Measurements from ENCODE around the gene CSTF3.
"Not testable (repeated sequence)": the region's sequence is repeated elsewhere in the genome, so short reads cannot be mapped to it uniquely, and the experiment has no call there.

The CSTF3 gene

GRCh38 chr11:33062137-33062536 lies 99.1 kb downstream of the CSTF3 start:
- Histone ChIP-seq H3K9me3 (ENCODE audit: control insufficient read depth, low read length) (no peaks in the 10 kb centered on the region), H3K27ac (ENCODE audit: insufficient read depth, low read depth, low read length, poor library complexity, severe bottlenecking) (no peak overlapping the region), H3K4me1 (ENCODE audit: control insufficient read depth, insufficient read depth, low read length) (no peaks in the 10 kb centered on the region), H3K27me3 (ENCODE audit: control insufficient read depth, insufficient read depth, low read length, poor library complexity, severe bottlenecking) (no peaks in the 10 kb centered on the region), H3K36me3 (ENCODE audit: control insufficient read depth, insufficient read depth, low read length) (peaks cover 22% of the 10 kb centered on the region), H3K4me3 (ENCODE audit: insufficient read depth, low read depth, low read length) (no peak overlapping the region)
- WGBS, 2 experiments: 86 to 94% methylated on average over 5 of the region's 5 CpGs

- 96% methylated on average over 3 of the region's 3 CpGs for WGBS, 2 experiments
- no peaks in the 10 kb centered on the region for H3K27me3 ChIP-seq (ENCODE audit: control insufficient read depth, insufficient read depth, low read length, poor library complexity, severe bottlenecking)
- no peak overlapping the region for H3K4me3 ChIP-seq (ENCODE audit: insufficient read depth, low read depth, low read length)
- peaks cover 22% of the 10 kb centered on the region for H3K36me3 ChIP-seq (ENCODE audit: control insufficient read depth, insufficient read depth, low read length)
- H3K9me3 ChIP-seq (ENCODE audit: control insufficient read depth, low read length): no peaks in the 10 kb centered on the region
- no peak overlapping the region for H3K27ac ChIP-seq (ENCODE audit: insufficient read depth, low read depth, low read length, poor library complexity, severe bottlenecking)
- H3K4me1 ChIP-seq (ENCODE audit: control insufficient read depth, insufficient read depth, low read length): no peaks in the 10 kb centered on the region
Measured at GRCh38 chr11:33060271-33060670, 101.0 kb downstream of the CSTF3 start.

DNA sequence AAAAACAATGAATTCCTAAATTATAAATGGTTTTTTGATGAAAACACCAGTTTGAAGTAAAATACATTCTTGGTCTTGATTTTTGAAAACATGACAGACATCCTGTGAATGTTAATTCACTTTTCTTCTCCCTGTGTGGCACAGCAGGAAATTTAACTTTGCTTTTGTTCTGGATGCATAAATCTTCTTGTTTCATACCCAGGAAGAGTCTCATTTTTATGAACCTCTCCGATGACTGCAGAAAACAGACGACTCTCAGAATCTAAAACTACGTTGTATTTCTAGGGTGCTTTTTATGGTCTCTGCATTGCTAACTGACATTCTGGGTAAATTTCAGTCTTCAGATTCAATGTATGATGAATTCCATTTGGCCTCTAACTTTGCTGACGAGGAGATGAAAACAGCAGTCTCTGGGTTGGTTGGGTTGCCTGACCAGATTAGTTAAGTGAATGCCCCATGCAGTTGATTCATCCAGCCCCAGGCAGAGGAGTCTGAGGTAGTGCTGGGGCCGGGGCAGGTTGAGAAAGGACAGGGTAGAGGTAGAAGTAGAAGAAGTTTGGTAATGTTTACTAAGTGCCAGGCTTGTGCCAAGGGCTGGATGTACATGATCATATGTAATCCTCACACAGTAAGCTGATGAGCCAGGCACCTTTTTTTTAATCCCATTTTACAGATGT lies 101.8 kb downstream of the CSTF3 start:
- H3K27ac ChIP-seq (ENCODE audit: insufficient read depth, low read depth, low read length, poor library complexity, severe bottlenecking): no peak overlapping the region
- H3K36me3 ChIP-seq (ENCODE audit: control insufficient read depth, insufficient read depth, low read length): peaks cover 22% of the 10 kb centered on the region
- no peak overlapping the region for H3K4me3 ChIP-seq (ENCODE audit: insufficient read depth, low read depth, low read length)
- WGBS, 2 experiments: 95% methylated on average over 5 of the region's 5 CpGs
- no peaks in the 10 kb centered on the region for H3K9me3 ChIP-seq (ENCODE audit: control insufficient read depth, low read length)
- no peaks in the 10 kb centered on the region for H3K27me3 ChIP-seq (ENCODE audit: control insufficient read depth, insufficient read depth, low read length, poor library complexity, severe bottlenecking)
- H3K4me1 ChIP-seq (ENCODE audit: control insufficient read depth, insufficient read depth, low read length): no peaks in the 10 kb centered on the region

DNA sequence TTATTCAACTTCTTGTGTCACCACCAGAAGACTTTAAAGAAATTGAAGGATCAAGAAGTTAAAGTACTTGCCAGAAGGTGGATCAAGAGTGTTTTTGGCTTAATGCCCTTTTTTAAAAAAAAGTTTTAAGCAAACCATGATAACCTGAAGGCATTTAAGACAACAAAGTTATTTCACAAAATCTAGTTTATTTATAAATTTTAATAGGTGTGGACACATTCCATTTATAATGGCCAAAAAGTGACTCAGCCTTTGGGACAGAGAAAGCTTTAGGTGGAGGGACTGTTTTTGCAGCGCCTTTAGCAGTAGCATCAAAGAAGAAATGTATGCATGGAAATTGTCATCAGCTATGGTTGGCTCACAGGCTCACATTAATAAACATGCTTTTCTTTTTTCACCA lies 104.0 kb downstream of the CSTF3 start:
- peaks cover 19% of the 10 kb centered on the region for H3K36me3 ChIP-seq (ENCODE audit: control insufficient read depth, insufficient read depth, low read length)

GRCh38 chr11:33055375-33055774 lies 105.9 kb downstream of the CSTF3 start:
- no peaks in the 10 kb centered on the region for H3K27me3 ChIP-seq (ENCODE audit: control insufficient read depth, insufficient read depth, low read length, poor library complexity, severe bottlenecking)
- no peak overlapping the region for H3K4me3 ChIP-seq (ENCODE audit: insufficient read depth, low read depth, low read length)
- H3K27ac ChIP-seq (ENCODE audit: insufficient read depth, low read depth, low read length, poor library complexity, severe bottlenecking): no peak overlapping the region
- no peaks in the 10 kb centered on the region for H3K4me1 ChIP-seq (ENCODE audit: control insufficient read depth, insufficient read depth, low read length)
- no peaks in the 10 kb centered on the region for H3K9me3 ChIP-seq (ENCODE audit: control insufficient read depth, low read length)
- peaks cover 14% of the 10 kb centered on the region for H3K36me3 ChIP-seq (ENCODE audit: control insufficient read depth, insufficient read depth, low read length)

More for the DNA sequence above, 104.0 kb downstream of the CSTF3 start:
- no peaks in the 10 kb centered on the region for H3K27me3 ChIP-seq (ENCODE audit: control insufficient read depth, insufficient read depth, low read length, poor library complexity, severe bottlenecking)
- WGBS, 2 experiments: 95 to 100% methylated on average over 1 of the region's 1 CpG
- H3K4me1 ChIP-seq (ENCODE audit: control insufficient read depth, insufficient read depth, low read length): no peaks in the 10 kb centered on the region
- H3K9me3 ChIP-seq (ENCODE audit: control insufficient read depth, low read length): no peaks in the 10 kb centered on the region
- H3K27ac ChIP-seq (ENCODE audit: insufficient read depth, low read depth, low read length, poor library complexity, severe bottlenecking): no peak overlapping the region
- no peak overlapping the region for H3K4me3 ChIP-seq (ENCODE audit: insufficient read depth, low read depth, low read length)

- no peak overlapping the region for H3K27ac ChIP-seq (ENCODE audit: insufficient read depth, low read depth, low read length, poor library complexity, severe bottlenecking)
- H3K9me3 ChIP-seq (ENCODE audit: control insufficient read depth, low read length): no peaks in the 10 kb centered on the region
- 97 to 100% methylated on average over 1 to 2 of the region's 2 CpGs for WGBS, 2 experiments
Measured at GRCh38 chr11:33052231-33052630, 109.0 kb downstream of the CSTF3 start.

GRCh38 chr11:33049565-33050408 lies 111.5 kb downstream of the CSTF3 start:
- WGBS, 2 experiments: 65 to 79% methylated on average over 3 of the region's 3 CpGs
- H3K36me3 ChIP-seq (ENCODE audit: control insufficient read depth, insufficient read depth, low read length): peaks cover 22% of the 10 kb centered on the region
- not testable (repeated sequence) for H3K9me3 ChIP-seq (ENCODE audit: control insufficient read depth, low read length); H3K4me1 ChIP-seq (ENCODE audit: control insufficient read depth, insufficient read depth, low read length); H3K27ac ChIP-seq (ENCODE audit: insufficient read depth, low read depth, low read length, poor library complexity, severe bottlenecking); H3K27me3 ChIP-seq (ENCODE audit: control insufficient read depth, insufficient read depth, low read length, poor library complexity, severe bottlenecking); H3K4me3 ChIP-seq (ENCODE audit: insufficient read depth, low read depth, low read length)

More at GRCh38 chr11:33052231-33052630, 109.0 kb downstream of the CSTF3 start:
- H3K4me1 ChIP-seq (ENCODE audit: control insufficient read depth, insufficient read depth, low read length): no peaks in the 10 kb centered on the region
- no peaks in the 10 kb centered on the region for H3K27me3 ChIP-seq (ENCODE audit: control insufficient read depth, insufficient read depth, low read length, poor library complexity, severe bottlenecking)
- peaks cover 4% of the 10 kb centered on the region for H3K36me3 ChIP-seq (ENCODE audit: control insufficient read depth, insufficient read depth, low read length)
- no peak overlapping the region for H3K4me3 ChIP-seq (ENCODE audit: insufficient read depth, low read depth, low read length)

DNA sequence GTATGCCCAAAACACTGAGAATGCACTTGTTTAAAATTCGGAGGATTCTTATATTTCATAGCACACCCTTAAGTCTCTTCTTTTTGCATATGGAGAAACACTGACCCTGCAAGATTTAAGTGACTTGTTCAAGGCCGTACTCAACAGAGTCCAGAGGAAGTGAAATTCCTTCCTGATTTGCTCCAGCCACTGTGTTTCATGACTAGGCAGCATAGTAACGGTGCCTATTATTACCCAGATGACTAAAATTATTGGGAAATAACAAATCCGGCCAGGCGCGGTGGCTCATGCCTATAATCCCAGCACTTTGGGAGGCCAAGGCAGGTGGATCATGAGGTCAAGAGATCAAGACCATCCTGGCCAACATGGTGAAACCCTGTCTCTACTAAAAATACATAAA lies 112.6 kb downstream of the CSTF3 start:
- H3K4me1 ChIP-seq (ENCODE audit: control insufficient read depth, insufficient read depth, low read length); H3K4me3 ChIP-seq (ENCODE audit: insufficient read depth, low read depth, low read length); H3K9me3 ChIP-seq (ENCODE audit: control insufficient read depth, low read length); H3K27ac ChIP-seq (ENCODE audit: insufficient read depth, low read depth, low read length, poor library complexity, severe bottlenecking); H3K27me3 ChIP-seq (ENCODE audit: control insufficient read depth, insufficient read depth, low read length, poor library complexity, severe bottlenecking): not testable (repeated sequence)
- H3K36me3 ChIP-seq (ENCODE audit: control insufficient read depth, insufficient read depth, low read length): peaks cover 30% of the 10 kb centered on the region
- WGBS, 2 experiments: 89 to 95% methylated on average over 6 of the region's 6 CpGs

DNA sequence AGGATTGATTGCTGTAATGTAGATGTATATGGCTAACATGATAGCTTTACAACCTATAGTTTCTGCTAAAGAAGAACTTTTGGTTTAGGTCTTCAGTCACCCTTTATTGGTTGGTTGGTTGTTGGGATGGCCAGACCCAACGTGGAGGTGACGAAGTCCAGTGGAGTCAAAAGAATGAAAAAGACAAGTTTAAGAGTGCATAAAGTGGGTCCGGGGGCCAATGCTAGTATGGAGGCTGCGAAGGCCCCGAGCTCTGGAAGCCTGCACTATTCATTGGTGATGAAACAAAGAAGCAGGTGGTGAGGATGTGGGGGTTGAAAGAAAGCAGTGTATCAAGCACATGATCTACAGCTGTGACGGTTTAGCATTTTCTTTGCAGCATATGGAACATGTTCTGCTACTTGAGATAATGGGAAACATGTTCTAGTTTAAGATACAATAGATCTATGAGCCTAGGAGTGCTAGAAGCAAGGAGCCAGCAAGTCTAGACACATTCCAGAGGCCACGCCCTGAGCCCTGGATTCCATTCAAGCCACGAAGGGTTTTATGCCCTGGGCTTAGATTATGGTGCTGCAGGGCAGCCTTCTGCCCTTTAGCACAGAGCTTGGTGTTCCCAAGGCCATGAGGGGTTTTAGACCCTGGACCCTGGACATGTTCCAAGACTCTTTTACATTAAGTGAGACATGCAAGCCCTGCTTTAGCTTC lies 115.6 kb downstream of the CSTF3 start:
- Histone ChIP-seq H3K36me3 (ENCODE audit: control insufficient read depth, insufficient read depth, low read length) (peaks cover 30% of the 10 kb centered on the region), H3K4me3 (ENCODE audit: insufficient read depth, low read depth, low read length) (no peak overlapping the region), H3K27ac (ENCODE audit: insufficient read depth, low read depth, low read length, poor library complexity, severe bottlenecking) (no peak overlapping the region), H3K4me1 (ENCODE audit: control insufficient read depth, insufficient read depth, low read length) (peaks cover 2% of the 10 kb centered on the region), H3K9me3 (ENCODE audit: control insufficient read depth, low read length) (no peaks in the 10 kb centered on the region), H3K27me3 (ENCODE audit: control insufficient read depth, insufficient read depth, low read length, poor library complexity, severe bottlenecking) (no peaks in the 10 kb centered on the region)
- WGBS, 2 experiments: 93 to 95% methylated on average over 8 of the region's 8 CpGs

DNA sequence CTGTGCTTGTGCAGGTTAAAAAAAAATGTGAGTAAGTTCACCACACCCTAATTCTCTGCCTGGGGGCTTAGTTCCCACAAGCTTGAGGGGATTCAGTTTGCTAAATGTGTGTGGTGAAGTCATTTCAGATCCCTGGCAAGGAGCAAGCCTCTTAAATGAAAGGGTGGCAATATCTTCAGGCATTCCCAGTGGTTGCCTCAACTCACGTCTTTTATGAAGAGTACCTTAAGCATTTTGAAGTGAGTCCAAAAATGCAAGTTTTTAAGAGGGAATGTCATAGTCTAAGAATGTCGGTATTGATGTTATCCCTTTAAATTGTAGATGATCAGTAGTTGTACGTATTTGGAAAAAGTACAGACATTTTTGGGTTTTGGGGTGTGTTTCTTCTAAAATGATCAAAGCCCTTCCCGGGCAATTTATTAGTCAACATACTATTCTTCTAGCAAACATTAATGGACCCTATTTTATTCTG lies 117.0 kb downstream of the CSTF3 start:
- Histone ChIP-seq H3K36me3 (ENCODE audit: control insufficient read depth, insufficient read depth, low read length) (peaks cover 30% of the 10 kb centered on the region), H3K27ac (ENCODE audit: insufficient read depth, low read depth, low read length, poor library complexity, severe bottlenecking) (no peak overlapping the region), H3K4me1 (ENCODE audit: control insufficient read depth, insufficient read depth, low read length) (peaks cover 5% of the 10 kb centered on the region), H3K4me3 (ENCODE audit: insufficient read depth, low read depth, low read length) (no peak overlapping the region), H3K9me3 (ENCODE audit: control insufficient read depth, low read length) (no peaks in the 10 kb centered on the region), H3K27me3 (ENCODE audit: control insufficient read depth, insufficient read depth, low read length, poor library complexity, severe bottlenecking) (no peaks in the 10 kb centered on the region)
- 97 to 99% methylated on average over 3 to 4 of the region's 4 CpGs for WGBS, 2 experiments
